Activated T-helper 17 cell treated with anti-CD3 and anti-CD28 coated beads, Interleukin-2, amount 50 U/mL, for 72 hours (primary cell): Measurements from ENCODE around the gene SHQ1. TPM values are rescaled to one million over a fixed set of nuclear protein-coding genes. Genes with fewer than 3 reads are reported as not detected.
"Not testable (repeated sequence)": the region's sequence is repeated elsewhere in the genome, so short reads cannot be mapped to it uniquely, and the experiment has no call there.

Experiments used
- ATAC-seq: fragments of 150-1000 bp; cut with Tn5 transposase; replicated peaks from 2 replicates; pipeline ENCODE4 v1.10.0; 2021; ENCODE audit warnings: mild to moderate bottlenecking, moderate library complexity
- H3K27ac Mint-ChIP-seq: one replicate; pipeline ENCODE4 v1.8.0; 2022; ENCODE audit warnings: mixed read lengths
- H3K27me3 Mint-ChIP-seq: one replicate; pipeline ENCODE4 v1.8.0; 2022; ENCODE audit warnings: mixed read lengths
- H3K36me3 Mint-ChIP-seq: one replicate; pipeline ENCODE4 v1.8.0; 2022; ENCODE audit warnings: low read depth, mild to moderate bottlenecking, mixed read lengths
- H3K4me1 Mint-ChIP-seq: one replicate; pipeline ENCODE4 v1.8.0; 2022; ENCODE audit warnings: mixed read lengths
- H3K4me3 Mint-ChIP-seq: one replicate; pipeline ENCODE4 v1.8.0; 2022; ENCODE audit warnings: mild to moderate bottlenecking, mixed read lengths
- H3K9me3 Mint-ChIP-seq: one replicate; pipeline ENCODE4 v1.8.0; 2022; ENCODE audit warnings: mixed read lengths
- total RNA-seq, 2 donors: library from RNA; stranded (reverse); gene quantifications; one replicate each; pipeline ENCODE4 v1.2.3, GENCODE V29; 2022

SHQ1 gene
- total RNA-seq, 2 donors from 2014 or later, result 23.2 to 38.1 TPM

DNA sequence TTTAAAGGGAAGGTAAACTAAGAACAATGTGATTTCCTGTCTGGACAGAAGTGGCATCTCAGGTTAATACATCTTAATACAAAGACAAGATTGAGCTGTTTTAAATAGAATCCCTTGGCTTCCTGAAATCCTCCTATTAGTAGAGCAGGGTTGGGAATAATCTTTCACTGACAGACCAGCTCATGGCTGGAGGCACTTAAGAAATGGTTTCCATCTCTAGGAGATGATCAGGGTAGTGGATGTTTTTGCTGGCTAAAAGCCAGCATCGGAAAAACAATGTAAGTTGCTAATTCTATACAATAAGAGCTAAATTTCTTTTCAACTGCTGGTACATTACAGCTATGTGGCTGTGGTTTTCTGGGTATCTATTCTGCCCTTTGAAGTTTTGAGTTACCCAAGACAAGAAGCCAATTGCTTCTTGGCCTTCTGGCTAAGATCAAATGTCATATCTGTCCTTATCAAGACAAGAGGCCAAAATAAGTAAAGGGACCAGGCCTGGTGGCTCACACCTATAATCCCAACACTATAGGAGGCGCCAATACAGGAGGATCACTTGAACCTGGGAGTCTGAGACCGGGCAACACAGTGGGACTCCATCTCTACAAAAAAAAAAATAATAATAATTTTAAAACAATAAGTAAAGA lies 49.6 kb downstream of the SHQ1 start:
- H3K27ac Mint-ChIP-seq, result no peak overlapping the region
- no peaks in the 10 kb centered on the region for H3K9me3 Mint-ChIP-seq

GRCh38 chr3:72797773-72798543 lies 50.3 kb downstream of the SHQ1 start:
- peak overlapping the region; percentile 7 for H3K27ac Mint-ChIP-seq
- peaks cover 34% of the 10 kb centered on the region for H3K36me3 Mint-ChIP-seq
- no peak for ATAC-seq
- H3K9me3 Mint-ChIP-seq, result no peaks in the 10 kb centered on the region
- H3K4me3 Mint-ChIP-seq, result no peak overlapping the region
- no peaks in the 10 kb centered on the region for H3K27me3 Mint-ChIP-seq
- H3K4me1 Mint-ChIP-seq, result peaks cover 11% of the 10 kb centered on the region

More for the DNA sequence above, 49.6 kb downstream of the SHQ1 start:
- Mint-ChIP-seq H3K4me1 (peaks cover 11% of the 10 kb centered on the region), H3K36me3 (peaks cover 31% of the 10 kb centered on the region), H3K27me3 (no peaks in the 10 kb centered on the region), H3K4me3 (no peak overlapping the region)
- no peak for ATAC-seq

DNA sequence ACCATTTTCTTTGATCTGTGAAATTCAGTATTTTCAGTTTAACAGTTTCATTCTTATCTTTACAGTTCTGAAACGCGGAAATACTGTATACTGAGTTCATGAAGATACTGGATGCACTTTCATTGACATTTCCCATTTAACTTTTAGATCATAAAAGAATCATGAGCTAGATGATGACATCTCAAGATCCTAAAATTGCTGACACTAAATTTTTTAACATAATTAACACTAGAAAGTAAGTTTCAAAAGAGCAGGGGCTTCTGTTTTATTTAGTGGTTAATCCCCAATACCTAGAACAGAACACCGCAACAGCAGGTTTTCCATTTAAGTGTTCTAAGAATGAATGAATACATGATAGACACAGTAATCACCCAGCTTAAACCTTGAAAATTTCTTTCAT lies 54.2 kb downstream of the SHQ1 start:
- H3K36me3 Mint-ChIP-seq, result peaks cover 60% of the 10 kb centered on the region
- H3K27me3 Mint-ChIP-seq, result no peaks in the 10 kb centered on the region
- no peak overlapping the region for H3K27ac Mint-ChIP-seq
- H3K4me3 Mint-ChIP-seq, result no peak overlapping the region
- H3K4me1 Mint-ChIP-seq, result no peaks in the 10 kb centered on the region
- no peaks in the 10 kb centered on the region for H3K9me3 Mint-ChIP-seq
- no peak for ATAC-seq

DNA sequence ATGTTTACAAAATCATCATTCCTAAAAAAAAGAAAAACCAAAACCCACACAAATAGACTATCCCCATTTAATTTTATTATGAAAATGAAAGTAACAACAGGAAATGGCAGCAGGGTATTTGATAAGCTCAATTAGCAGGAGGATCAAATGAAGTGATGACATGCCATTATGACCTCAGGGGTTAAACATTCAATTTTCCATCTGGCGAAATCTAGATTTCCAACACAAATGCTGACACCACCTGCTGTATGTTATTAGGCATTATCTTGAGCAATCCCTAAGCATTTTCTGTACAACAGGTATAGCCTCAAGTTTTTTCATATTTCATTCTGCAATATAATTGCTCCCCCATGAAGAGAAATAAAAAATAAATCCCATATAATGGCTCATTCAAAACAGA lies 57.1 kb downstream of the SHQ1 start:
- peaks cover 48% of the 10 kb centered on the region for H3K36me3 Mint-ChIP-seq
- H3K27me3 Mint-ChIP-seq, result no peaks in the 10 kb centered on the region
- ATAC-seq, result no peak
- H3K4me1 Mint-ChIP-seq, result no peaks in the 10 kb centered on the region
- H3K4me3 Mint-ChIP-seq, result no peak overlapping the region
- H3K9me3 Mint-ChIP-seq, result no peaks in the 10 kb centered on the region
- no peak overlapping the region for H3K27ac Mint-ChIP-seq

- Mint-ChIP-seq H3K4me1 (no peaks in the 10 kb centered on the region), H3K27ac (no peak overlapping the region), H3K4me3 (no peak overlapping the region), H3K9me3 (no peaks in the 10 kb centered on the region), H3K36me3 (peaks cover 35% of the 10 kb centered on the region), H3K27me3 (no peaks in the 10 kb centered on the region)
- no peak for ATAC-seq
Measured at GRCh38 chr3:72789786-72790185, 58.5 kb downstream of the SHQ1 start.

DNA sequence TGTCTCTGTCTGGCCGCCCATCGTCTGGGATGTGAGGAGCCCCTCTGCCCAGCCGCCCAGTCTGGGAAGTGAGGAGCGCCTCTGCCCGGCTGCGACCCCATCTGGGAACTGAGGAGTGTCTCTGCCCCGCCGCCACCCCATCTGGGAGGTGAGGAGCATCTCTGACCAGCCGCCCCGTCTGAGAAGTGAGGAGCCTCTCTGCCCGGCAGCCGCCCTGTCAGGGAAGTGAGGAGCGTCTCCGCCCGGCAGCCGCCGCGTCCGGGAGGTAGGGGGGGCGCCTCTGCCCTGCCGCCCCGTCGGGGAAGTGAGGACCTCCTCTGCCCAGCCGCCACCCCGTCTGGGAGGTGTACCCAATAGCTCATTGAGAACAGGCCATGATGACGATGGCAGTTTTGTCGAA lies 60.0 kb downstream of the SHQ1 start:
- peaks cover 35% of the 10 kb centered on the region for H3K36me3 Mint-ChIP-seq
- not testable (repeated sequence) for H3K27me3 Mint-ChIP-seq, ATAC-seq, H3K4me3 Mint-ChIP-seq, H3K27ac Mint-ChIP-seq, H3K4me1 Mint-ChIP-seq, H3K9me3 Mint-ChIP-seq

DNA sequence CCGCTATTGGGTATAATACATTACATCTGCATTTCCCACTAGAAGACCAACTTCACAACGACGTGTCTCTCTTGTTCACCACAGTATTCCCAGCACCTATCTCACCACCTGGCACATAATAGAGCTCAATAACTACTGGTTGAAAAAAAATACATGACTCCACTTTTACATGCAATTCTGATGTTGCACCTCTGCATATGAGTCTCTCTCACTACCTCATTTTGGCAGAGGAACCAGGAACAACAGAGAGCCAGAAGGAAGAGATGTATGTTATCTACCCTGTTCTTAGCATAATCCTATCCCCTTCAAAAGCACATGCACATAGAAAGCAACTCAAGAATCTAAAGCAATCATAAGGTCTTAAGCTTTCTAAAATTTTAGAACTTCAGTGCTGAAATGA lies 61.6 kb downstream of the SHQ1 start:
- peaks cover 24% of the 10 kb centered on the region for H3K36me3 Mint-ChIP-seq
- no peak overlapping the region for H3K27ac Mint-ChIP-seq
- H3K4me1 Mint-ChIP-seq, result no peaks in the 10 kb centered on the region
- no peak overlapping the region for H3K4me3 Mint-ChIP-seq
- no peaks in the 10 kb centered on the region for H3K9me3 Mint-ChIP-seq
- no peak for ATAC-seq
- no peaks in the 10 kb centered on the region for H3K27me3 Mint-ChIP-seq

DNA sequence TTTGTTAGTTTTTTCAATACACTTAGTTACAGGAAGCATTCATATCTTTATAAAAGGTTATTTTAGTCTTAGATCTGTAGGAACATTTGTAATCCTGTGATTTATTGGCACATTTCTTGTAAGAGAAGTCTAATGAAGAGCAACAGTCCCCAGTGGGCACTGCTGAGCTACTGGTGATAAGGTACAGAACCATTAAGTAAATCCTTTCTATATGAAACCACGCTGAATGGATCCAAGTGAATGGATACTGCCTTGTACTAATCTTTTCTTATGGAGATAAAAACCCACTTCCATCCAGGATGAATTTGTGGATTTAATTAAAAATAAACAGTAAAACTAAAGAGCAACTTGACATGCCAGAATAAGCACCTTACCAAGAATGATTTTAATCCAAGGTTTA lies 64.0 kb downstream of the SHQ1 start:
- H3K4me1 Mint-ChIP-seq, result no peaks in the 10 kb centered on the region
- H3K27ac Mint-ChIP-seq, result no peak overlapping the region
- no peak for ATAC-seq
- H3K9me3 Mint-ChIP-seq, result no peaks in the 10 kb centered on the region
- no peaks in the 10 kb centered on the region for H3K27me3 Mint-ChIP-seq
- no peak overlapping the region for H3K4me3 Mint-ChIP-seq
- H3K36me3 Mint-ChIP-seq, result peaks cover 23% of the 10 kb centered on the region

DNA sequence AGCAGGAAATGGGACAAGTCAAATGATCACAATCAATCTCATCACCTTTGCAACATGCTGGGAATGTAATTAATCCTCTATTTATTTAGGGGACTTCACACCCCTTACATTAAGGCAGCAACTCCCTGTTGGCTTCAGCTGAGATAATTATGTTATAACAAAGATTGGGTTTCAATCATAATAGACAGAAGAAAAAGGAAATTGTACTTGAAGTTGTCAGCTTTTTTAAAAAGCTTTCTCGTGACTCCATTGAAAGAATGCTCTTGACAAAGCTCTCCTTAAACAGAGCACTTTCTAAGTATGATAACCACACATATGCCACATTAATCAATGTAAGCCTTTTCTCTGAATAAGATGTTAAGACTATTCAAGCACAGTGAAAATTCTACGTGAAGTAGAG lies 65.7 kb downstream of the SHQ1 start:
- Mint-ChIP-seq H3K27me3 (no peaks in the 10 kb centered on the region), H3K4me1 (no peaks in the 10 kb centered on the region), H3K27ac (no peak overlapping the region), H3K36me3 (peaks cover 39% of the 10 kb centered on the region), H3K9me3 (no peaks in the 10 kb centered on the region), H3K4me3 (no peak overlapping the region)
- ATAC-seq, result no peak

- Mint-ChIP-seq H3K4me3 (no peak overlapping the region), H3K27me3 (no peaks in the 10 kb centered on the region)
Measured at GRCh38 chr3:72769758-72770540, 78.3 kb downstream of the SHQ1 start.

GRCh38 chr3:72768936-72769335 lies 79.3 kb downstream of the SHQ1 start:
- H3K36me3 Mint-ChIP-seq, result peaks cover 17% of the 10 kb centered on the region
- H3K4me1 Mint-ChIP-seq, result no peaks in the 10 kb centered on the region
- H3K9me3 Mint-ChIP-seq, result no peaks in the 10 kb centered on the region
- no peak overlapping the region for H3K27ac Mint-ChIP-seq
- H3K4me3 Mint-ChIP-seq, result no peak overlapping the region
- no peak for ATAC-seq
- H3K27me3 Mint-ChIP-seq, result no peaks in the 10 kb centered on the region

More at GRCh38 chr3:72769758-72770540, 78.3 kb downstream of the SHQ1 start:
- no peaks in the 10 kb centered on the region for H3K4me1 Mint-ChIP-seq
- no peaks in the 10 kb centered on the region for H3K9me3 Mint-ChIP-seq
- no peak for ATAC-seq
- H3K36me3 Mint-ChIP-seq, result peaks cover 11% of the 10 kb centered on the region
- no peak overlapping the region for H3K27ac Mint-ChIP-seq

DNA sequence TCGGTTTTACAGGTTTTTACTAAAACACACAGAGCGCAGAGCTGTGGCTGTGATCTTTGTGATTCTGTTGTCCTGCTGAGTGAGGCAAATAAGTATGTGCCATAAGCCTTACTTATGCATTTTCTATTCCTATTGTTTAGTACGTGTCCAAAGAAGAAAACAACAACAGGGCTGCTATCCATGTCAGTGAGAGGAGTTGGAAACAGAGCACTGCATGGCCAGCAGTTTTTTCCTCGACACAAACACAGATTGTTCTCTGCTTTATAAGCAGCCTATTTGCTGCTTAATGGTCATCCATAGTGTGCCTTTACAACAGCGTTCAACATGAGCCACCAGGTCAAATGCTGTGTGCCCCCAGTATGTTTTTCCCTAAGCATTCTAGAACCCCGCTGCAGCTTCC lies 79.8 kb downstream of the SHQ1 start:
- no peaks in the 10 kb centered on the region for H3K4me1 Mint-ChIP-seq
- H3K36me3 Mint-ChIP-seq, result peaks cover 22% of the 10 kb centered on the region
- H3K27ac Mint-ChIP-seq, result no peak overlapping the region
- H3K9me3 Mint-ChIP-seq, result no peaks in the 10 kb centered on the region
- no peak overlapping the region for H3K4me3 Mint-ChIP-seq
- ATAC-seq, result no peak
- no peaks in the 10 kb centered on the region for H3K27me3 Mint-ChIP-seq

- no peak for ATAC-seq
- peaks cover 27% of the 10 kb centered on the region for H3K36me3 Mint-ChIP-seq
- no peaks in the 10 kb centered on the region for H3K9me3 Mint-ChIP-seq
- H3K27me3 Mint-ChIP-seq, result no peaks in the 10 kb centered on the region
- H3K27ac Mint-ChIP-seq, result no peak overlapping the region
- H3K4me3 Mint-ChIP-seq, result no peak overlapping the region
- H3K4me1 Mint-ChIP-seq, result no peaks in the 10 kb centered on the region
Measured at GRCh38 chr3:72768006-72768441, 80.2 kb downstream of the SHQ1 start.

DNA sequence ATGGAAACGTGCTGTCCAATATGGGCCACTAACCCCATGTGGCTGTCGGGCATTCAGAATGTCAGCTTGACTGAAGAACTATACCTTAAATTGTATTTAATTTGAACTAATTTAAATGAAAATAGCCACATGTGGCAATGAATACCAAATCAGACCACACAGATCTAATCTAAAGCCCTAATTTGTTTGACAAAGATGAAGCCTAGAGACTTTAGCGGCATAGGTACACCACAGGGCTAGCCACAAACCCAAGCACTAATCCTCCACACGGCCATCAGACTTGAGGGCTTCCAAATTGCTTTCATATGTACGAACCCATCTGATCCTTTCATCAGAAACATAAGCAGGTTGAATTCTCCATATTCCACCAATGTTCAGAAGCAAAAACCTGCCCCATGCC lies 81.4 kb downstream of the SHQ1 start:
- Mint-ChIP-seq H3K9me3 (no peaks in the 10 kb centered on the region), H3K4me1 (no peaks in the 10 kb centered on the region), H3K4me3 (no peak overlapping the region), H3K27ac (no peak overlapping the region), H3K27me3 (no peaks in the 10 kb centered on the region), H3K36me3 (peaks cover 31% of the 10 kb centered on the region)
- no peak for ATAC-seq
